Fibroblast of lung (primary cell): Measurements from ENCODE around the gene TMEM220. TPM values are rescaled to one million over a fixed set of nuclear protein-coding genes. Genes with fewer than 3 reads are reported as not detected.

ENCODE experiments used
- DNase-seq, 2 donors: peaks; one replicate each; pipeline versions ENCODE4 v3.0.0 to v3.0.0-alpha.2; 2010; ENCODE audit warnings: low read depth in 2 of 2
- H2AFZ ChIP-seq: 2 replicates; pipeline ENCODE4 v1.5.1; 2012; ENCODE audit warnings: low read length, control low read depth, inconsistent platforms
- H3K27ac ChIP-seq: 2 replicates; pipeline ENCODE4 v1.5.1; 2011; ENCODE audit warnings: low read length, control low read depth; ENCODE audit not compliant: insufficient read depth
- H3K27me3 ChIP-seq: 2 replicates; pipeline ENCODE4 v1.5.1; 2011; ENCODE audit warnings: mild to moderate bottlenecking, low read length; ENCODE audit not compliant: control insufficient read depth, insufficient read depth
- H3K36me3 ChIP-seq: 2 replicates; pipeline ENCODE4 v1.5.1; 2011; ENCODE audit warnings: low read length; ENCODE audit not compliant: control insufficient read depth, insufficient read depth
- H3K4me1 ChIP-seq: 2 replicates; pipeline ENCODE4 v1.5.1; 2011; ENCODE audit warnings: low read length; ENCODE audit not compliant: control insufficient read depth, insufficient read depth; ENCODE audit errors: extremely low read depth
- H3K4me2 ChIP-seq: 2 replicates; pipeline ENCODE4 v1.5.1; 2011; ENCODE audit warnings: low read length, control low read depth; ENCODE audit not compliant: insufficient read depth; ENCODE audit errors: extremely low read depth
- H3K4me3 ChIP-seq, 4 experiments: fragments of 200-600 bp in 1 of 4; sonication (generic) in 1 of 4; replicated peaks in 1 of 4; 2 replicates each; pipeline ENCODE4 v1.5.1; 2011 to 2016; ENCODE audit warnings: low read length in 4 of 4, low read depth in 3 of 4, mild to moderate bottlenecking in 3 of 4, control low read depth in 2 of 4, inconsistent platforms in 1 of 4, mixed read lengths in 1 of 4; ENCODE audit not compliant: insufficient read depth in 1 of 4; ENCODE audit errors: control extremely low read depth in 1 of 4
- H3K79me2 ChIP-seq: 2 replicates; pipeline ENCODE4 v1.5.1; 2012; ENCODE audit warnings: mild to moderate bottlenecking, low read length, inconsistent platforms; ENCODE audit not compliant: control insufficient read depth, insufficient read depth
- H3K9ac ChIP-seq: 2 replicates; pipeline ENCODE4 v1.5.1; 2011; ENCODE audit warnings: mild to moderate bottlenecking, low read length, control low read depth; ENCODE audit not compliant: insufficient read depth
- H3K9me3 ChIP-seq: 2 replicates; pipeline ENCODE4 v1.5.1; 2012; ENCODE audit warnings: low read depth, low read length; ENCODE audit not compliant: control insufficient read depth, insufficient read depth
- H4K20me1 ChIP-seq: 2 replicates; pipeline ENCODE4 v1.5.1; 2011; ENCODE audit warnings: low read length; ENCODE audit not compliant: control insufficient read depth, insufficient read depth; ENCODE audit errors: extremely low read depth
- CTCF ChIP-seq, 2 donors: IDR thresholded peaks in 1 of 2; conservative IDR thresholded peaks in 1 of 2; 1 replicate in 1 of 2; 2 replicates in 1 of 2; pipeline ENCODE4 v1.5.1; 2011 to 2012; ENCODE audit warnings: low read length in 2 of 2, control low read depth in 1 of 2, inconsistent platforms in 1 of 2, low read depth in 1 of 2, mild to moderate bottlenecking in 1 of 2
- EZH2 ChIP-seq: IDR thresholded peaks from 2 replicates; pipeline ENCODE4 v1.5.1; 2012; ENCODE audit warnings: low read length, control low read depth, mild to moderate bottlenecking; ENCODE audit errors: missing control alignments
- polyA plus RNA-seq, 2 donors: library from polyadenylated mRNA; depleted of rRNA in 1 of 2; stranded (reverse) in 1 of 2; unstranded in 1 of 2; fragments of >200 nt; gene quantifications; 2 replicates each; pipeline ENCODE4 v1.2.1, GENCODE V29; 2011 to 2012; ENCODE audit warnings: missing spikeins in 1 of 2
- total RNA-seq: library from RNA; depleted of rRNA; stranded (reverse); fragments of >200 nt; gene quantifications from 2 replicates; pipeline ENCODE4 v1.2.1, GENCODE V29; 2014

Gene TMEM220
- total and polyA plus RNA-seq, 2 donors (not counting 1 experiment from before 2014, with no cell fraction given): 4.1 to 4.3 TPM

DNA sequence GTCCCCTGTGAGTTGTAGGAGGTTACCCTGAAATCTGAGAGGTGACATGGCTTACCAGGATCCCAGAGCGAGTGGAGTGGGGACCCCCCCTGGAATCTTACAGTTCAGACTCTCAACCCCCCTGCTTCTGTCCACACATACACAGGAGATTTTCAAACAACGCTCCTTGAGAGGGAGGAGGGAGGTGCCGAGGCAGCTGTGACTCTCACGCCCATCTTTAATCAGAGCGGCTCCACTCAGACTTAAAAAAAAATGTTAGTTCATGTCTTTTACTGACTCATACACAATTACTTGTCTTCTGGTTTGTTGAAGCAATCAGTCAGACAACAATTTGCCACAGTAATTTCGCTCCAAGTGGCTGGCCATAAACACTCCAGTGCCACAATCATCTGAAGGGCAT is 15.4 kb upstream of the TMEM220 start:
- no peak overlapping the region for H3K4me3 ChIP-seq
- H3K4me2 ChIP-seq: no peak overlapping the region
- no peaks in the 10 kb centered on the region for H3K4me1 ChIP-seq
- no peaks in the 10 kb centered on the region for H4K20me1 ChIP-seq
- DNase-seq: peak in 1 of 2 donors; percentile 27
- TF ChIP-seq EZH2 (no peak), CTCF (conservative IDR thresholded peaks at IDR 0.05 in 1 of 2, IDR thresholded peaks at IDR 0.05 in 1 of 2; ENCODE audit: low read depth in 1 of 2, low read length in 2 of 2) (no peak)
- H3K79me2 ChIP-seq: no peaks in the 10 kb centered on the region
- H3K27ac ChIP-seq: no peak overlapping the region
- no peaks in the 10 kb centered on the region for H3K9me3 ChIP-seq
- no peaks in the 10 kb centered on the region for H3K27me3 ChIP-seq
- H3K36me3 ChIP-seq: no peaks in the 10 kb centered on the region
- H2AFZ ChIP-seq: no peak overlapping the region
- no peak overlapping the region for H3K9ac ChIP-seq

GRCh38 chr17:10744501-10745000 is 14.7 kb upstream of the TMEM220 start:
- Histone ChIP-seq H4K20me1 (no peaks in the 10 kb centered on the region), H3K36me3 (no peaks in the 10 kb centered on the region), H3K4me2 (no peak overlapping the region), H3K4me3 (no peak overlapping the region), H3K9ac (no peak overlapping the region), H2AFZ (no peak overlapping the region), H3K79me2 (no peaks in the 10 kb centered on the region), H3K4me1 (no peaks in the 10 kb centered on the region), H3K9me3 (no peaks in the 10 kb centered on the region), H3K27me3 (no peaks in the 10 kb centered on the region), H3K27ac (no peak overlapping the region)
- DNase-seq: no peak
- TF ChIP-seq CTCF (conservative IDR thresholded peaks at IDR 0.05 in 1 of 2, IDR thresholded peaks at IDR 0.05 in 1 of 2; ENCODE audit: low read depth in 1 of 2, low read length in 2 of 2): no peak
- TF ChIP-seq EZH2: no peak

DNA sequence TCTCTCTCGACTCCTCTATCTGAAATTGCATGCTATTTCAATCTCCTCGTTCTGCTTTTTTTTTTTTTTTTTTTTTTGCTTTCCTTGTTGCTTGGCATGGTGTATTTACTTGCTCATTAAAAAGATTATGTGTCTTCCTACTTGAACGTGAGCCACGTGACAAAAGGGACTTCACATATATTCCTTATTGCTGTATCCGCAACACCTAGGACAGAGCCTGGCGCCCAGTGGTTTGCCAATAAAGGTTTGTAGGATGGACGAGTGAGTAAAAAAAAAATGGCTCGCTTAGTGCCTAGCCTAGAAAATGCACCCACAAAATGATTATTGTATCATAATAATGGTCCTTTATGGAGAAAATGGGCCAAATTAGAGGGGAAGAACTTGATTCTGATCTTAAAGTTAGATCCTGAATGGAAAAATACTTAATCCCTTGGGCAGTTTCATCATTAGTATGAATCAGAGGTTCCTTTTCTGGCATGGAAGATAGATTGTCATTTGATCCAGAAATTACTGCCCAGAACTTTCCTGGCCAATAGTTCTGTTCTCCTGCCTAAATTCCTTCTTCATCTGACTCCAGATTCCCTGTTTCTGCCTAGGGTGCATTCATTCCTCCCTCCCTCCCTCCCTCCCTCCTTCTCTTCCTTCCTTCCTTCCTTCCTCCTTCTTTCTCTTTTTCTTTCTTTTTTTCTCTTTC is 13.6 kb upstream of the TMEM220 start:
- Histone ChIP-seq H3K9me3 (no peaks in the 10 kb centered on the region), H3K79me2 (no peaks in the 10 kb centered on the region), H3K9ac (no peak overlapping the region), H3K4me1 (no peaks in the 10 kb centered on the region), H2AFZ (no peak overlapping the region), H3K4me2 (no peak overlapping the region), H4K20me1 (no peaks in the 10 kb centered on the region), H3K36me3 (no peaks in the 10 kb centered on the region), H3K4me3 (no peak overlapping the region), H3K27ac (no peak overlapping the region), H3K27me3 (no peaks in the 10 kb centered on the region)
- TF ChIP-seq EZH2 (no peak), CTCF (conservative IDR thresholded peaks at IDR 0.05 in 1 of 2, IDR thresholded peaks at IDR 0.05 in 1 of 2; ENCODE audit: low read depth in 1 of 2, low read length in 2 of 2) (no peak)
- peak; percentile 47 to 60 for DNase-seq
